Liver (tissue), 9 donors: ENCODE results near the gene PPFIA2. TPM values are rescaled to one million over a fixed set of nuclear protein-coding genes. Genes with fewer than 3 reads are reported as not detected.

Source experiments
- DNase-seq: peaks from one replicate; pipeline ENCODE4 v3.0.0-alpha.2; 2017; ENCODE audit warnings: low spot score
- H3K27ac ChIP-seq, 2 donors: one replicate each; pipeline ENCODE4 v1.7.0; 2013; ENCODE audit warnings: inconsistent platforms in 2 of 2, low read length in 2 of 2, control low read depth in 1 of 2, low read depth in 1 of 2, mild to moderate bottlenecking in 1 of 2
- H3K27me3 ChIP-seq, 4 donors: one replicate each; pipeline versions ENCODE4 v1.6.1 to v1.7.0; 2013; ENCODE audit warnings: low read length in 3 of 4, inconsistent platforms in 1 of 4, mild to moderate bottlenecking in 1 of 4, moderate library complexity in 1 of 4; ENCODE audit not compliant: control insufficient read depth in 4 of 4, insufficient read depth in 4 of 4
- H3K36me3 ChIP-seq, 4 donors: one replicate each; pipeline versions ENCODE4 v1.6.1 to v1.7.0; 2013; ENCODE audit warnings: low read length in 3 of 4, mild to moderate bottlenecking in 3 of 4, low read depth in 1 of 4, moderate library complexity in 1 of 4; ENCODE audit not compliant: control insufficient read depth in 4 of 4, insufficient read depth in 3 of 4
- H3K4me1 ChIP-seq, 4 donors: one replicate each; pipeline versions ENCODE4 v1.6.1 to v1.7.0; 2013; ENCODE audit warnings: low read length in 3 of 4, mild to moderate bottlenecking in 3 of 4, moderate library complexity in 1 of 4; ENCODE audit not compliant: control insufficient read depth in 4 of 4, insufficient read depth in 4 of 4
- H3K4me3 ChIP-seq, 3 donors: one replicate each; pipeline versions ENCODE4 v1.6.1 to v1.7.0; 2013; ENCODE audit warnings: low read length in 3 of 3, control low read depth in 1 of 3, low read depth in 1 of 3, mild to moderate bottlenecking in 1 of 3
- H3K9ac ChIP-seq, 2 donors: one replicate each; pipeline ENCODE4 v1.7.0; 2013; ENCODE audit warnings: low read length in 2 of 2, mild to moderate bottlenecking in 2 of 2, moderate library complexity in 2 of 2, control low read depth in 1 of 2, low read depth in 1 of 2
- H3K9me3 ChIP-seq, 4 donors: one replicate each; pipeline versions ENCODE4 v1.6.1 to v1.7.0; 2013; ENCODE audit warnings: low read length in 3 of 4; ENCODE audit not compliant: control insufficient read depth in 4 of 4
- ATF3 ChIP-seq: IDR thresholded peaks from 2 replicates; pipeline ENCODE4 v1.6.1; 2016; ENCODE audit warnings: antibody characterized with exemption
- EGR1 ChIP-seq, 2 donors: IDR thresholded peaks; 2 replicates each; pipeline ENCODE4 v1.6.1; 2016 to 2018; ENCODE audit warnings: antibody characterized with exemption in 2 of 2, low read depth in 2 of 2
- FOXA1 ChIP-seq: IDR thresholded peaks from 2 replicates; pipeline ENCODE4 v1.6.1; 2016; ENCODE audit warnings: antibody characterized with exemption
- FOXA2 ChIP-seq: IDR thresholded peaks from 2 replicates; pipeline ENCODE4 v1.6.1; 2016; ENCODE audit warnings: antibody characterized with exemption
- GABPA ChIP-seq, 2 donors: IDR thresholded peaks in 1 of 2; conservative IDR thresholded peaks in 1 of 2; 2 replicates each; pipeline ENCODE4 v1.6.1; 2016; ENCODE audit warnings: antibody characterized with exemption in 2 of 2, mild to moderate bottlenecking in 1 of 2, moderate library complexity in 1 of 2
- HNF4A ChIP-seq, 2 donors: conservative IDR thresholded peaks; 2 replicates each; pipeline ENCODE4 v1.6.1; 2016; ENCODE audit warnings: antibody characterized with exemption in 2 of 2, mild to moderate bottlenecking in 2 of 2
- HNF4G ChIP-seq: IDR thresholded peaks from 2 replicates; pipeline ENCODE4 v1.6.1; 2016; ENCODE audit warnings: antibody characterized with exemption
- JUND ChIP-seq, 2 donors: IDR thresholded peaks; 2 replicates each; pipeline ENCODE4 v1.6.1; 2016; ENCODE audit warnings: antibody characterized with exemption in 2 of 2
- MAX ChIP-seq: IDR thresholded peaks from 2 replicates; pipeline ENCODE4 v1.6.1; 2016; ENCODE audit warnings: antibody characterized with exemption
- NR2F2 ChIP-seq: IDR thresholded peaks from 2 replicates; pipeline ENCODE4 v1.6.1; 2016; ENCODE audit warnings: antibody characterized with exemption
- RAD21 ChIP-seq, 2 donors: IDR thresholded peaks; 2 replicates each; pipeline ENCODE4 v1.6.1; 2016; ENCODE audit warnings: antibody characterized with exemption in 2 of 2, mild to moderate bottlenecking in 2 of 2
- REST ChIP-seq: IDR thresholded peaks from 2 replicates; pipeline ENCODE4 v1.6.1; 2016; ENCODE audit warnings: antibody characterized with exemption, mild to moderate bottlenecking
- RXRA ChIP-seq, 2 donors: IDR thresholded peaks; 2 replicates each; pipeline ENCODE4 v1.6.1; 2017 to 2018; ENCODE audit warnings: antibody characterized with exemption in 2 of 2, mild to moderate bottlenecking in 1 of 2
- SP1 ChIP-seq: IDR thresholded peaks from 2 replicates; pipeline ENCODE4 v1.6.1; 2018; ENCODE audit warnings: antibody characterized with exemption, mild to moderate bottlenecking
- TAF1 ChIP-seq: conservative IDR thresholded peaks from 2 replicates; pipeline ENCODE4 v1.6.1; 2016; ENCODE audit warnings: antibody characterized with exemption, mild to moderate bottlenecking
- YY1 ChIP-seq: IDR thresholded peaks from 2 replicates; pipeline ENCODE4 v1.6.1; 2016; ENCODE audit warnings: antibody characterized with exemption, mild to moderate bottlenecking
- WGBS: extraction: QIAGEN DNeasy Blood & Tissue Kit; methylation state at CpG from one replicate; pipeline ENCODE4 v1.1.7; 2013; 5-methylcytosine and 5-hydroxymethylcytosine counted together
- polyA plus RNA-seq, 2 donors: library from polyadenylated mRNA; stranded (reverse) in 1 of 2; unstranded in 1 of 2; fragments of 200-250 nt in 1 of 2; fragments of >200 nt in 1 of 2; fragmentation: Nextera tagmentation in 1 of 2; extraction: Ambion mirVana in 1 of 2; gene quantifications; one replicate each; pipeline versions ENCODE4 v1.2.1 to v1.2.3, GENCODE V29; 2013 to 2015
- total RNA-seq, 2 donors: library from RNA; depleted of rRNA; stranded (reverse); fragments of >200 nt; gene quantifications; one replicate each; pipeline ENCODE4 v1.2.3, GENCODE V29; 2014
- TF ChIP-seq, protein P1 (sequence below): fragments of 150-350 bp; IDR thresholded peaks from 2 replicates; pipeline ENCODE4 v1.5.1; 2017; ENCODE audit warnings: improper control_type of control experiment, low read depth, low read length; ENCODE audit not compliant: missing input control
- TF ChIP-seq, protein P2 (sequence below): IDR thresholded peaks from 2 replicates; pipeline ENCODE4 v1.6.1; 2016; ENCODE audit warnings: antibody characterized with exemption
- donor health status: healthy.
- donor health status: healthy.
- donor health status: healthy.
- donor health status: healthy.
- donor health status: healthy.

Gene PPFIA2
- total and polyA plus RNA-seq, 4 donors = 0.05 to 0.50 (median 0.22) TPM; not detected in 1

DNA sequence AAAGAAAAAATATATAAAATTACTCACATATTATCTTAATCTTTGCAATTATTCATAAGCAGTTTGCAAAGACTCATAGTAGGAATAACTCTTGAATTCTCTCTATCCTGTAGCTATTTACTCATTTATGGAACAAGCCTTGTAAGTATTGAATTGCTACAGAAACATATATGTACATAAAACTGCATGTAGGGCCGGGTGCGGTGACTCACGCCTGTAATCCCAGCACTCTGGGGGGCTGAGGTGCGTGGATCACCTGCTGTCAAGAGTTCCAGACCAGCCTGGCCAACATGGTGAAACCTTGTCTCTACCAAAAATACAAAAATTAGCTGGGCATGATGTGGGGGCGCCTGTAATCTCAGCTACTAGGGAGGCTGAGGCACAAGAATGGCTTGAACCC, 286.2 kb downstream of the PPFIA2 start:
- no peak for DNase-seq
- 79% methylated on average over 5 of the region's 5 CpGs for WGBS

More for the DNA sequence above, 286.2 kb downstream of the PPFIA2 start:
- no peak overlapping the region for H3K9ac ChIP-seq
- no peak for TF ChIP-seq HNF4G
- TF ChIP-seq ATF3 = no peak
- no peak for TF ChIP-seq FOXA1
- no peak for TF ChIP-seq MAX
- TF ChIP-seq EGR1 (IDR thresholded peaks at IDR 0.05; ENCODE audit: low read depth in 2 of 2) = no peak
- no peak for TF ChIP-seq REST
- no peak for TF ChIP-seq YY1
- TF ChIP-seq HNF4A (conservative IDR thresholded peaks at IDR 0.05) = no peak
- no peak for TF ChIP-seq JUND (IDR thresholded peaks at IDR 0.05)
- TF ChIP-seq FOXA2 = no peak
- TF ChIP-seq NR2F2 = no peak
- TF ChIP-seq GABPA (IDR thresholded peaks at IDR 0.05 in 1 of 2, conservative IDR thresholded peaks at IDR 0.05 in 1 of 2) = no peak
- no peak for TF ChIP-seq TAF1
- no peak for TF ChIP-seq RAD21 (IDR thresholded peaks at IDR 0.05)
- no peak for TF ChIP-seq SP1
- TF ChIP-seq, protein P1, sequence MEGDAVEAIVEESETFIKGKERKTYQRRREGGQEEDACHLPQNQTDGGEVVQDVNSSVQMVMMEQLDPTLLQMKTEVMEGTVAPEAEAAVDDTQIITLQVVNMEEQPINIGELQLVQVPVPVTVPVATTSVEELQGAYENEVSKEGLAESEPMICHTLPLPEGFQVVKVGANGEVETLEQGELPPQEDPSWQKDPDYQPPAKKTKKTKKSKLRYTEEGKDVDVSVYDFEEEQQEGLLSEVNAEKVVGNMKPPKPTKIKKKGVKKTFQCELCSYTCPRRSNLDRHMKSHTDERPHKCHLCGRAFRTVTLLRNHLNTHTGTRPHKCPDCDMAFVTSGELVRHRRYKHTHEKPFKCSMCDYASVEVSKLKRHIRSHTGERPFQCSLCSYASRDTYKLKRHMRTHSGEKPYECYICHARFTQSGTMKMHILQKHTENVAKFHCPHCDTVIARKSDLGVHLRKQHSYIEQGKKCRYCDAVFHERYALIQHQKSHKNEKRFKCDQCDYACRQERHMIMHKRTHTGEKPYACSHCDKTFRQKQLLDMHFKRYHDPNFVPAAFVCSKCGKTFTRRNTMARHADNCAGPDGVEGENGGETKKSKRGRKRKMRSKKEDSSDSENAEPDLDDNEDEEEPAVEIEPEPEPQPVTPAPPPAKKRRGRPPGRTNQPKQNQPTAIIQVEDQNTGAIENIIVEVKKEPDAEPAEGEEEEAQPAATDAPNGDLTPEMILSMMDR = no peak
- TF ChIP-seq, protein P2, sequence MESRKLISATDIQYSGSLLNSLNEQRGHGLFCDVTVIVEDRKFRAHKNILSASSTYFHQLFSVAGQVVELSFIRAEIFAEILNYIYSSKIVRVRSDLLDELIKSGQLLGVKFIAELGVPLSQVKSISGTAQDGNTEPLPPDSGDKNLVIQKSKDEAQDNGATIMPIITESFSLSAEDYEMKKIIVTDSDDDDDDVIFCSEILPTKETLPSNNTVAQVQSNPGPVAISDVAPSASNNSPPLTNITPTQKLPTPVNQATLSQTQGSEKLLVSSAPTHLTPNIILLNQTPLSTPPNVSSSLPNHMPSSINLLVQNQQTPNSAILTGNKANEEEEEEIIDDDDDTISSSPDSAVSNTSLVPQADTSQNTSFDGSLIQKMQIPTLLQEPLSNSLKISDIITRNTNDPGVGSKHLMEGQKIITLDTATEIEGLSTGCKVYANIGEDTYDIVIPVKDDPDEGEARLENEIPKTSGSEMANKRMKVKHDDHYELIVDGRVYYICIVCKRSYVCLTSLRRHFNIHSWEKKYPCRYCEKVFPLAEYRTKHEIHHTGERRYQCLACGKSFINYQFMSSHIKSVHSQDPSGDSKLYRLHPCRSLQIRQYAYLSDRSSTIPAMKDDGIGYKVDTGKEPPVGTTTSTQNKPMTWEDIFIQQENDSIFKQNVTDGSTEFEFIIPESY = no peak
- no peak for TF ChIP-seq RXRA (IDR thresholded peaks at IDR 0.05)
- H3K36me3 ChIP-seq = no peaks in the 10 kb centered on the region
- no peaks in the 10 kb centered on the region for H3K4me1 ChIP-seq
- H3K27ac ChIP-seq = no peak overlapping the region
- H3K9me3 ChIP-seq = no peaks in the 10 kb centered on the region
- H3K27me3 ChIP-seq = peaks cover 0 to 6% (median 1%) of the 10 kb centered on the region in 4 donors
- no peak overlapping the region for H3K4me3 ChIP-seq
